NCI-H1105 treated with DMSO at 0.1 percent for 48 hours (cell line): Measurements from ENCODE around the gene HINT1.
"Not testable (repeated sequence)": the region's sequence is repeated elsewhere in the genome, so short reads cannot be mapped to it uniquely, and the experiment has no call there.

Experiments used
- DNase-seq: peaks from one replicate; lab custom pipeline; 2025; lab: John Stamatoyannopoulos, UW

HINT1 gene

GRCh38 chr5:131165119-131165727, at the start of gene HINT1:
Gene HINT1, minus strand, starts transcription at chr5:131165256. Its CDS starts 51 bp downstream, at chr5:131165205.
- DNase-seq = peak; percentile 78

GRCh38 chr5:131214609-131215227, 49.7 kb upstream of the HINT1 start:
- no peak for DNase-seq

- DNase-seq = no peak
Observed at GRCh38 chr5:131212471-131213021, 47.5 kb upstream of the HINT1 start.

GRCh38 chr5:131211669-131212068, 46.6 kb upstream of the HINT1 start:
- no peak for DNase-seq

GRCh38 chr5:131210151-131210510, 45.1 kb upstream of the HINT1 start:
- DNase-seq = no peak

GRCh38 chr5:131209506-131210150, 44.6 kb upstream of the HINT1 start:
- no peak for DNase-seq

- DNase-seq = no peak
Observed at GRCh38 chr5:131209175-131209505, 44.1 kb upstream of the HINT1 start.

- DNase-seq = no peak
Observed at GRCh38 chr5:131206772-131207171, 41.7 kb upstream of the HINT1 start.

GRCh38 chr5:131206061-131206460, 41.0 kb upstream of the HINT1 start:
- no peak for DNase-seq

GRCh38 chr5:131204964-131205363, 39.9 kb upstream of the HINT1 start:
- DNase-seq = no peak

- no peak for DNase-seq
Observed at GRCh38 chr5:131200560-131200959, 35.5 kb upstream of the HINT1 start.

- no peak for DNase-seq
Observed at GRCh38 chr5:131198625-131199024, 33.6 kb upstream of the HINT1 start.

GRCh38 chr5:131196331-131196730, 31.3 kb upstream of the HINT1 start:
- no peak for DNase-seq

GRCh38 chr5:131195696-131196095, 30.6 kb upstream of the HINT1 start:
- DNase-seq = no peak

GRCh38 chr5:131194725-131195124, 29.7 kb upstream of the HINT1 start:
- no peak for DNase-seq

- DNase-seq = not testable (repeated sequence)
Observed at GRCh38 chr5:131193897-131194296, 28.8 kb upstream of the HINT1 start.

GRCh38 chr5:131193106-131193505, 28.1 kb upstream of the HINT1 start:
- DNase-seq = no peak

- DNase-seq = no peak
Observed at GRCh38 chr5:131186561-131187256, 21.7 kb upstream of the HINT1 start.

- no peak for DNase-seq
Observed at GRCh38 chr5:131185523-131186104, 20.6 kb upstream of the HINT1 start.

- DNase-seq = no peak
Observed at GRCh38 chr5:131182839-131183238, 17.8 kb upstream of the HINT1 start.

GRCh38 chr5:131180407-131180806, 15.4 kb upstream of the HINT1 start:
- no peak for DNase-seq

- DNase-seq = no peak
Observed at GRCh38 chr5:131171276-131171810, 6.3 kb upstream of the HINT1 start.
